CD4-positive, alpha-beta T cell treated with Interferon alpha-2 for 1 hour (primary cell): ENCODE measurements around the gene HSDL1.

ENCODE experiments used
- DNase-seq, 2 donors: peaks; one replicate each; pipeline ENCODE4 v3.0.0-alpha.2; 2020 to 2022

HSDL1 gene

DNA sequence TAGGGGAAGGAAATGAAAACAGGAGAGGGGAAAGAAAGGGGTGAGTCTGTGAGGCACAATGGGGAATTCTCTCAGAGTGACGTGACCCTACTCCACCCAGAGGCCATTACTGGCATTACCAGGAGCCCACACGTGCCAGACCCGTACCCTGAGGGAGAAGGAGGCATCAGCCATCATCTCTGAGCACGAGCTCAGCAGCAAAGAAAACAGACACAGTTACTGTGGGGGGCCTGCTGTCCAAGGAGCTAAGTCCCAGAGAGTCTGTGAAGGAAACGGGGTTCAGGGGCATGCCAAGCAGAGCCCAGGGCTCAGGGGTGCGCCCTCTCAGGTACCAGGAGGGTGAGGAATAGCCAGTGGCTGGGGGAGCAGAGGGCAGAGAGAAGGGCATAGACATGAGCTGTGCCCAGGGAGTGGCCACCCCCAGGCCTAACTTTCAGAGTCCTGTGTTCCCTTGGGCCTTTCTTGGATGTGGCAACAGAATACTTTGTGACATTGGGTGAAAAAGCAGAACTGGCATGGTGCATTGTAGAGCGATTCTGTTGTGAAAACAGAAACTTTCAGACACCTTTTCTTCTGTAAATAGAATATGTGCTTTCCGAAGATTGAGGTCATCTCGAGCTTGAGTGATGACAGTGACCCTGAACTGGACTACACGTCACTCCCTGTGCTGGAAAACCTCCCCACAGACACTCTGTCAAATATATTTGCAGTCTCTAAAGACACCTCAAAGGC lies 30.5 kb upstream of the HSDL1 start:
- DNase-seq, result peak; percentile 14 to 64

DNA sequence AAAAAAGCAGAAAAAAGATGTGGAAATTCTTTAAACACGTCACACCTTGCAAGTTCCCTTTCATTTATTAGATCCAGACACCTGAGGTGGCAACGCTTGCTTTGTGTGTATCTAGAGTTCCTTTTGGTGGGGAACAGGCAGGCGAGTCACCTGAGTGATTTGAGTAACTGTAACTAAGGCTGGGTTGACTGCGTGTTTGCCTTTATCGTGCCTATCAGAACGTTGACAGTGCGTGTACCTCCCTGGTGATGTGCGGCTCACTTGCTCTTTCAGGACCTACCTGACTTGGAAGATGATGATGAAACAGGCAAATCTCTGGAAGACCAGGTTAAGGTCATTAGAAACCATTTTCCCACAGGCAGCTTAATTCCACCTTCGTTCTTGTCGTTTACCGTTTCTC lies 29.4 kb upstream of the HSDL1 start:
- DNase-seq, result no peak

DNA sequence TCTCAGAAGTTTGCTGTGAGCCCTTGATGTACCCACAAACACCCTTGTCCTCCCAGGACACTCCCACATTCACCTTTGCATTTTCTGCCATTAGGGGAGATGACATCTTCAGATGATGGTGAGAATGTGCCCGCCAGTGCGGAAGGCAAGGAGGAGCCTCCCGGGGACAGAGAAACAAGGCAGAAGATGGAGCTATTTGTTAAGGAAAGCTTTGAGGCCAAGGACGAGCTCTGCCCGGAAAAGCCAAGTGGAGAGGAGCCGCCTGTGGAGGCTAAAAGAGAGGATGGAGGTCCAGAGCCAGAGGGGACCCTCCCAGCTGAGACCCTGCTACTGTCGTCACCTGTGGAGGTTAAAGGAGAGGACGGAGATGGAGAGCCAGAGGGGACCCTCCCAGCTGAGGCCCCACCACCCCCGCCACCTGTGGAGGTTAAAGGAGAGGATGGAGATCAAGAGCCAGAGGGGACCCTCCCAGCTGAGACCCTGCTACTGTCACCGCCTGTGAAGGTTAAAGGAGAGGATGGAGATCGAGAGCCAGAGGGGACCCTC lies 24.9 kb upstream of the HSDL1 start:
- DNase-seq, result no peak

DNA sequence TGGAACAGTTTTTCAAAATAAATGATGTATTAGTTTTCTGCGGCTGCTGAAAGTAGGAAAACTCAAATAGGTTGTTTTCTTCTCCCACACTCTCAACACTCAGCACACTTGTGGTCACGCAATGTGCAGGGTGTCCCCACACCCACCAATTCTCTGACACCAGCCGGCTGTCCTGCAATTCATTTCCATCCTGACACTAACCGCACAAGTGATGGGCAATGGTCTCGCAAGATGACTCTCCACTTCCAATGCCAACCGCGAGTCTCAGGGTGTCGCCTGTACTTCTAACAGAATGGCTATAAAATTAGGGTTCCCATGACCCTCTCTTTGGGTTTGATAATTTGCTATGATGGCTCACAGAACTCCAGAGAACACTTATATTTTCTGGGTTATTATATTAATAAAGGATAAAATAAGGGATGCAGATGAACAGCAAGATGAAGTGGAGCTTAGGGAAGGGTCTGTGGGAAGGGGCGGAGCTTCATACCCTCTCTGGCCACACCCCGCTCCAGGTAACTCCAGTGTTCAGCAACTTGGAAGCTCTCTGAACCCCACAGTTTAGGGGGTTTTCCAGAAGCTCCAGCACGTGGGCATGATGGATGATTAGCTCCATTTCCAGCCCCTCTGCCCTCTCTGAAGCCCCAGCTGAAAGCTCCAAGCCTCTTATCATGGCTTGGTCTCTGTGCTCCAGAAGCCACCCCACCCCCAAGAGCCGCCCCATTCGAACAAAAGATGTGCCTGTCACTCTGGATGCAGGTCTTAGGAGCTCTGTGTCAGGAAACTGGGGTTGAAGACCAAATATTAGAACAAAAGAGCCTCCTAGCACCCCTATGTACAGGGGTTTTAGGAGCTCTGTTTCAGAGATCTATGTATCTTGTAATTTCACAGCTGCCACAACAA lies 22.1 kb upstream of the HSDL1 start:
- DNase-seq, result no peak

DNA sequence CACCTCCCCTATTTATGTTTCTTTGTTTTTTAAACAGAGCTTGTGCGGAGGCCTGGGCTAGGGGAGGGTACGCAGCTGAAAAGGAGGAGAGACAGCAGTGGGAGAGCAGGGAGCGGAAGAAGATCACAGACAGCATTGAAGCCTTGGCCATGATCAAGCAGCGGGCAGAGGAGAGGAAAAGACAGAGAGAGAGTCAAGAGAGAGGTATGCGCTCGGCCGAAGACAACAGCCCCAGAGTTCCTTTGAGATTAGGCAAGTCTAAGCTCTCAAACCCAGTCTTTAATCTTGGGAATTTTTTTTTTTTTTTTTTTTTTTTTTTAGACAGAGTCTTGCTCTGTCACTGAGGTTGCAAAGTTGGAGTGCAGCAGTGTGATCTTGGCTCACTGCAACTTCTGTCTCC lies 20.8 kb upstream of the HSDL1 start:
- no peak for DNase-seq

DNA sequence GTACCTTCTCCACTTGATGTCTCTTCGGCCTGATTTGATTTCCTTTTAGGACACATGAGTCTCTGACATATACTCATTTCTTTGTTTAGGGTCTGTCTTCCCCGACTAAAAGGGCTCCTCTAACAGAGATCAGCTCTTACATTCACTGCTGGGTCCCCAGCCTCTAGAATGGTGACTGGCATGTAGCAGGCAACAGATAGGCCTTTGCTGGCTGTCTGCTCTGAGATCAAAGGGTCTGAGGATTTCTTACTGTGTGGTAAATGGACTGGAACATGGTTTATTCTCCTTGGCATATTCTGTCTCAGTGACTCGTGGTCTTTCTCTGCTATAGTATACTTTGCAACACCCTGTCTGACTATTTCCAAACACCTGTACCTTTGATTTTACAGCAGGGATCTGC lies 16.8 kb upstream of the HSDL1 start:
- no peak for DNase-seq

DNA sequence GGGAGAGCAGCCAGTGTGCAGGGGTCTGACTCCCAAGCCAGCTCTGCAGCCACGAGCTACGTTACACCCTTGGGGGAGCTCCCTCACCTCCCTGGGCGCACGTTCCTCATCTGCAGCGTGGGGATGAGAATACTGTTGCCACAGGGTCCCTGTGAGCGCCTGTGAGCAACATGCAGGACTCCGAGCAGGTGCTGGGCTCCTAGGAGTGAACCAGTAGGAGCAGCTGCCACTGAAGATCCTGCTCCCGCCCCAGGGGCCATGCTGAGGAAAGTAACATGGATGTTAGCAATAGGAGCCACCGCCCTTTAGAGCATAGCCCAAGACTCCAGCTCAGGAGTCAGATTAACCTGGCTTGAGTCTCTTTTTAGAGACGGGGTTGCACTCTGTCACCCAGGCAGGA lies 16.1 kb upstream of the HSDL1 start:
- no peak for DNase-seq

DNA sequence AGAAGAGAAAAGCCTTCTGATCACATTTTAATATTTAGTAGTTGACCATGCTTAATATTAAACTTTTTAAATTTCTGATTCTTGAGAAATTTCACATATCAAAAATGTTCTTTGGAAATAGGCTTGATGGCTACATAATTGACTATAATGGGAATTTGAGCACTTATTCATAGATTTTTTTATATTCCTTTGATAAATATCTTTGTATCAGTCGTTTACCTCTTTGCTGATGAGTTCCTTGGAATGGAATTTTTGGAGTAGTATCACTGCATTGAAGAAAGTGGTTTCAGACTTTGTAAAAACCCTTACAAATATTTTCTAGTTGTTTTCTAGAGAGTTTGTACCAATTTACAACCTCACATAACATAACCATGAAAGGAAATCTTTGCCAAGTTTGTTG lies 14.8 kb upstream of the HSDL1 start:
- no peak for DNase-seq

DNA sequence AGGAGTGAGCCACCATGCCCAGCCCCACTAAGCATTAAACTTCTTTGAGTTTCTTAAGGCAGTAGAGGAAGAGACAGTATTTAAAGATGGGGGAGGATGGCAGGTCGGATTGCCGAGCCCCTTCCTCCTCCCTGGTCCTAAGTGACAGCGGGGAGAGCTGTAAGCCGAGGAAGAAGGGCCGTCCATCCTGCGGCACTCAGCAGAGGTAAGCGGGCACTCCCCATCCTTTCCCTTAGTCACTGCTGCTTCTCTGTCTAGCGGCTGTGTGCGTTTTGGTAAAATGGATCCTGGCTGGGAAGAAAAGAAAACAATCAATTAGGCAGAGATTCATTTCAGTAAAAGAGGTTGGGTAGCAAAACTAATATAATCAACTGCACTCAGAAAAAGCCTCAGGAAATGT lies 14.0 kb upstream of the HSDL1 start:
- no peak for DNase-seq

DNA sequence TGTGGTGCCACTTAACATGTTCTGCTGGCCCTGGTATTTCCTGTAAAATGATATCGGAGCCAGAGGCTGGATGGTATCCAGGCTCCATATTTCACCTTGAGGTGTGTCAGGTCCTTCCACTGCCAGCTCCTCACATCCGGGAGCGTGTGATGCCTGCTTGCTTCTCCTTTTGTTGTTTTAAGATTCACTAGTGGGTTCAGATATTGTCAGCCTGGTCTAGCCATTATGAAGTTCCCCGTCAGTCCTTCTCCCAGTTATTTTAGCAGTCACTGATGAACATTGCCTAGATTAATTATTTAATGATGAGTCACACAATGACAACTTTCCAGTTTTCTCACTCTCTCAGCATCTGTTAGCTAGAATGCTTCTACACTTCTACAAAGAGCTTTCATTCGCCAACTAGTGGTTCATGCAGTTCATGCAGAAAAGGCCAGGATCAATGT lies 11.4 kb upstream of the HSDL1 start:
- no peak for DNase-seq

DNA sequence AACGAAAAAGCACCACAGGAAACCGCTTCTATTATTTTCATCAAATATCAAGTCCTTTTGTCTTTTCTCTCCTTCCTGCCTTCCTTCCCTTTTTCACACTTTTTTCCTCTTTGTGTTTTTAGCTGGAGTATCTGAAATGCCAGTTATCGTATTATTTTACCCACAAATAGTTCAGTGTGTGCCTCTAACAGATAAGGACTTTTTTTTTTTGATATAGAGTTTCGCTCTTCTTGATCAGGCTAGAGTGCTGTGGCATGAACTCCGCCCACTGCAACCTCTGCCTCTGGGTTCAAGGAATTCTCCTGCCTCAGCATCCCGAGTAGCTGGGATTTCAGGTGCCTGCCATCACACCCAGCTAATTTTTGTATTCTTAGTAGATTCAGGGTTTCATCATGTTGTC lies 10.8 kb upstream of the HSDL1 start:
- no peak for DNase-seq

DNA sequence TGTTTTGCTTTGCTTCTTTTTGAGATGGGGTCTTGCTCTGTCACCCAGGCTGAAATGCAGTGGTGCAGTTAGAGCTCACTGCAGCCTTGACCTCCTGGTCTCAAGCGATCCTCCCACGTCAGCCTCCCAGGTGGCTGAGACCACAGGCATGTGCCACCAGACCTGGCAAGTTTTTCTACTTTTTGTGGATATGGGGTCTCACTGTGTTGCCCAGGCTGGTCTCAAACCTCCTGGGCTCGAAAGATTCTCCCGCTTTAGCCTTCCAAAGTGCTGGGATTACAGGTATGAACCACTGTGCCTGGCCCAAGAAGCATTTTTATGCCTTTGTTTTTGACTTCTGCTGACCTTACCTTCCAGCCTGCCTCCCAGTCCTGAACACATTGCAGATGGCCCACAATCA lies 10.2 kb upstream of the HSDL1 start:
- no peak for DNase-seq

DNA sequence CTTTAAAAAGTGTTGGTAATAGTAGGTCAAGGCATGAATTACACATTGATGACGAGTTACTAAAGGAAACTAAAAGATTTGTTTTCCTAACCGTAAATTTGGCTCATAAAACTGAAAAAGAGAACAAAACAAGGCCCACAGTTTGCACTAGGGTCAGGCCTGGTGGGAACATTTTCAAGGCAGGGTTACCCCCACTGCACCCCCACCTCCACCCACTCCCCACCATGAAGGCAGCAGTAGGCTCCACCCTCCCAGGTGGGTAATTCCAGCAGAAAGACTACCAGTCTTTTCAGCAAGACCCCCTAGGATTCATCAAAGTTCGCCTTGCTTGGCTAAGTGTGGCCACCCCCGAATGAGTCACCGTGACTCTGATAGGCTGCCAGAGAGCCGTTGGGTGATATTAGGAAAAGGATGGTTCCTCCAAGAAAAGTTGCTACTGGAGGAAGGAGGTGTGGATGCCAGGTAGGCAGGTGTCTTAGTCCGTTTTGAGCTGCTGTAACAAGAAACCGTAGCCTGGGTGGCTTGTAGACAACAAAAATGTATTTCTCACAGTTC lies 8.8 kb upstream of the HSDL1 start:
- no peak for DNase-seq

DNA sequence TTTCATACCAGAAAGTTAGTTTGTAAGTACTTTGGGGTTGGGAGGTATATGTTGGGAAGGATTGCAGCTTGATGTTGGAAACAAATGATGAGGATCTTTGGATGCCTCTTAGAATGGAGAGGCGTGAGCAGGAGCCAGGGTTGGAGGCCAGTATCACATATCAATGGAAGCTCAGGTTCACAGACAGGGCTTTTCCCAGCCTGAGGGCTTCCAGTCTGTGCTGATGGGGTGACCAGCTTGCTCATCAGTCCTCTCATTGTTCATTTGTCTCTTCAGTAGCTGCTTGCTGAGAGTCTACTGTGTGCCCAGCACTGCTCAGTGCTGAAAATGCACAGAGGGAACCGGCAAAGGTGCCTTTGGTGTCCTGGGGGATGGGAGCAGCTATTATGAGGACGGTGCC lies 5.9 kb upstream of the HSDL1 start:
- DNase-seq, result no peak

DNA sequence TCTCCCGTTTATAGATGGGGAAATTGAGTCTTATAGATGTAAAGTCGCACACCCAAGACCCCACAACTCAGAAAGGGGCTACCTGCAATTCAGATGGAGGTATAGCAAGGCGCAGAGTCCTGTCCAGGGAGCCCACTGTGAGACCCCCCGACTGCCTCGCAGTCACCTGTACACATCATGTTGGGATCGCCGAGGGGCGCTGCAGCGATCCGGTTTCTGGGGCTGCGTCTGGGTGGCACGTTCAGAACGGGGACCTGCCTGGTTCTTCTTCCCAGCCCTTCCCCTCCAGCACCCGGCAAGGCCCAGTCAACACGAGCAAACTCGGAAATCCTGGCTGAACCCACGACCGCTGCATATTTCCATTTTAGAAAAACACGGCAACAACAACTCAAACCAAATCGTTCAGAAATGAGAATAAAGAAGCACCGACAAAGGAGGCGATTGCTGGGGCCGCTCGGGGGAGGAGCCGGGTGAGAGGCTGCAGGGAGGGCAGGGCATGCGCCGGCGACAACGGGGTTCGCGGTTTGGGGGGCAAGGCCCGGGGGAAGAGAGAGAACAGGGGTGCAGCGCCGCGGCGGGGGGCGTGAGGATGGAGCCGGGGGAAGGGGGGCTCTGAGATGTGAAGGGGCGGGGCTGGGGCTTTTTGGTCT lies 643 bp downstream of the HSDL1 start:
- DNase-seq, result peak; percentile 18 to 47

DNA sequence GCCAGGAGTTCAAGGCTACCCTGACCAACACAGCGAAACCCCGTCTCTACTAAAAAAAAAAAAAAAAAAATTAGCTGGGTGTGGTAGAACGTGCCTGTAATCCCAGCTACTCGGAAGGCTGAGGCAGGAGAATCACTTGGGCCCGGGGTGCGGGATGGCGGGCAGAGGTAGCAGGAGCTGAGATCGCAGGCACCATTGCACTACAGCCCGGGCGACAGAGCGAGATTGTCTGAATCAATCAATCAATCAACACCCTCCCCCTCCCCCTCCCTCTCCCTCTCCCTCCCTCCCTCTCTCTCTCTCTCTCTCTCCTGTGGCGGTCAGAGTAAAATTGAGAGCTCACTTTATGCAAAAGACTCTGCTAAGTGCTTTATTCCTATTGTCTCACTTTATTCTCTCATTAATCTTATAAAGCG lies 1.2 kb downstream of the HSDL1 start:
- DNase-seq, result peak in 1 of 2 donors; percentile 1

DNA sequence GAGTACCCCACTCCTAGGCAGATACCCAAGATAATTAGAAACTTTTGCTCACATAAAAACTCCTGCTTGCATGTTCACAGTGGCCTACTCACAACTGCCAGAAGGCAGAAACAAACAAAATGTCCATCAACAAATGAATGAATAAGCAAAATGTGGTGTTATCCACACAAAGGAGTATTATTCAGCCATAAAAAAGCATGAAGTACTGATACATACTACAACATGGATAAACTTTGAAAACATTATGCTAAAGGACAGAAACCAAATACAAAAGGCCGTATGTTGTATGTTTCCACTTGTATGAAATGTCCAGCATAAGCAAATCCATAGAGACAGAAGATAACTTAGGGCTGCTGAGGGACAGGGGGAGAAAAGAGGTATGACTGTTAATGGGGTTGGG lies 1.9 kb downstream of the HSDL1 start:
- no peak for DNase-seq

DNA sequence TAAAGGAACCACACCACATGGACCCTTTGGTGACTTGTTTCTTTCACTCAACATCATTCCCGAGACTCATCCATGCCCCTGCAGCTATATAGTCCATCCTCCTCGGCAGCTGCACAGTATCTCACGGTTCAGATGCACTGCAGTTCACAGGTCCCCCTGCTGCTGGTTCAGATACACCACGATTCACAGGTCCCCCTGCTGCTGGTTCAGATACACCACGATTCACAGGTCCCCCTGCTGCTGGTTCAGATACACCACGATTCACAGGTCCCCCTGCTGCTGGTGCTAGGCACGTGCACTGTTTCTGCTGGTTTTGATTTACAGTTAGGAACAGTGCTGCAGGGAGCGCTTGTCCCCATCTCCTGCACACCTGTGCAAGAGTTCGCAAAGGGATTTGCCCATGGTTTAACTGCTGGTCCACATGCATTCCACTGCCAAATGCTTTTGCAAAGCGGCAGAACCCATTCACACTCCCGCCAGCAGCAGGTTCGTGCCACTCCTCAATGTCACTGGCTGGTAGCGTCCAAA lies 3.8 kb downstream of the HSDL1 start:
- DNase-seq, result peak; percentile 6 to 16

DNA sequence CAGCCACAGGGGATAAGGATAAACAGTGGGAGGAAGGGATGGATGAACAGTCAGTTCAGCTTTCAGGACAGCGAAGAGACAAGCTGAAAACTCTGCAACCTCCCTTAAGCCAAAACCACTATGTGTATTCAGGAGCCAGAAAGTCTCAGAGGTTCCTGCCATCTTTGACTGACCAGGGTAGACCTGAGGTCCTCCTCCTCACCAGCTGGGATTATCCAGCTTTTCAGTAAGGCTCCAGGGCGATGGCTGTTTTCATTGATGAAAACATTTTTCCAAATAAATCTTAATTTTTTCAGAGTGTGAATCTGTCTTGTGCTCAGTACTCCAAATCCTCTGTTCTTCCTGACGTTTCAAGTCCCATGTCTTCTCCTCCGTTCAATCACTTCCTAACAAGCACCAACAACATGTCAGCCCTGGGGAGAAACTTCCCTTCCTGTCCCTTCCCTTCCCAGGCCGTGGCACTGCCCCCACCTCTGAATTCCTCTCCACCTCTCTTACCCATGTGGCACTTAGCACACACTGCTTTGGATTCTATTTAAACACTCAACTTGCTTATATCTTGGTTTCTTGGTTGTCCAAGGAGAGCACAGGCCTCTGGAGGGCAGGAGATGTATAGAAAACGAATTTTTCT lies 5.2 kb downstream of the HSDL1 start:
- DNase-seq, result no peak

DNA sequence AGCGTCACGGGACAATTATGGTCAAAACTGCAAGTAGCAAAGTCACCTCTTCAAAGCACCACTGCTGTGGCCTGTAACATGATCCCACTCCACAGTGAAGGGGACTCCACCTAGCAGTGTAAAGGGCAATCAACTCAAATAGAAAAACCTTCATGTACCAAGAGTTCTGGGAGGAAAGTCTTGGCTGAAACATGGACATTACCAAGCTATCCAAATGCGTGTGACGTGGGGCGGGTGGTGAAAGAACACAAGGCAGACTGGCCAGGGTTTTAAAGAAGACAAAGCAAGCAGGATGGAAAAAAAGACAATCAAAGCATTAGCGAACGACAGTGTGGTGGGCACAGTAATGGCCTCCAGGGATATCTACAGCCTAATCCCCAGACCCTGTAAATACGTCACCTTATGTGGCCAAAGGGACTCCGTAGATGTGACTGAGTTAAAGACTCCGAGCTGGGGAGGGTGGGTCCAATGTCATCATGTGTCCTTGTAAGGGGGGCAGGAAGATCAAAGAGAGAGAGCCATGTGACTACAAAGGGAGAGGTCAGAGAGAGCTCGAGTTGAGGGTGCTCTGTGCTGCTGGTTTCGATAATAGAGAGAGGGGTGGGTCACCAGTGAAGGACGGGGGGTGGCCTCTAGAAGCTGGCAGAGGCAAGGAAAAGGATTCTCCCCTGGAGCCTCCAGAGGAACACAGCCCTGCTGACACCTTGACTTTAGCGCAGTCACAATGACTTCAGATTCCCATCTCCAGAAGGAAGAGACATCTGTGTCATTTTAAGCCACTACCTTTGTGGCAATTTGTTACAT lies 6.0 kb downstream of the HSDL1 start:
- DNase-seq, result no peak

DNA sequence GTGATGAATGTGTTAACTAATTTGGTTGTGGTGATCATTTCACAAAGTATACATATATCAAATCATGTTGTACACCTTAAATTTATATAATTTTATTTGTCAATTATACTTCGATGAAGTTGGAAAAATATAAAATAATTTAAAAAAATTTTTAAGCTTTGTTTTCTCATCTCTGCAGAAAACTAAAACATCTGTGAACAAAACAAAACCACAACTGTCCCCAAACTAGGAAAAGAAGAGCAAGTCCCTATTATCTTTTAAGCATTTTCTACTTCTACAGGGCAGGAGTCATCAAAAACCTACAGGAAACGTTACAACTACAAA lies 6.5 kb downstream of the HSDL1 start:
- no peak for DNase-seq
